NB4 (cell line): ENCODE measurements around the gene TEAD1.

ENCODE experiments used
- DNase-seq: peaks from one replicate; pipeline ENCODE4 v3.0.0; 2010; ENCODE audit warnings: low read depth
- H3K4me3 ChIP-seq: one replicate; pipeline ENCODE4 v1.5.1; 2011; ENCODE audit warnings: mild to moderate bottlenecking, low read depth, low read length, moderate library complexity
- MYC ChIP-seq: IDR thresholded peaks from 2 replicates; pipeline ENCODE4 v1.6.1; 2011; ENCODE audit warnings: low read depth, low read length
- POLR2A ChIP-seq: IDR thresholded peaks from 2 replicates; pipeline ENCODE4 v1.6.1; 2011; ENCODE audit warnings: mild to moderate bottlenecking; ENCODE audit not compliant: insufficient read length; ENCODE audit errors: extremely low read depth
- TF ChIP-seq, protein P1 (sequence below): IDR thresholded peaks from 2 replicates; pipeline ENCODE4 v1.6.1; 2011; ENCODE audit warnings: low read depth, low read length
- TF ChIP-seq, protein P2 (sequence below): IDR thresholded peaks from one replicate; pipeline ENCODE4 v1.5.1; 2012; ENCODE audit warnings: low read depth, low read length

Gene TEAD1

DNA sequence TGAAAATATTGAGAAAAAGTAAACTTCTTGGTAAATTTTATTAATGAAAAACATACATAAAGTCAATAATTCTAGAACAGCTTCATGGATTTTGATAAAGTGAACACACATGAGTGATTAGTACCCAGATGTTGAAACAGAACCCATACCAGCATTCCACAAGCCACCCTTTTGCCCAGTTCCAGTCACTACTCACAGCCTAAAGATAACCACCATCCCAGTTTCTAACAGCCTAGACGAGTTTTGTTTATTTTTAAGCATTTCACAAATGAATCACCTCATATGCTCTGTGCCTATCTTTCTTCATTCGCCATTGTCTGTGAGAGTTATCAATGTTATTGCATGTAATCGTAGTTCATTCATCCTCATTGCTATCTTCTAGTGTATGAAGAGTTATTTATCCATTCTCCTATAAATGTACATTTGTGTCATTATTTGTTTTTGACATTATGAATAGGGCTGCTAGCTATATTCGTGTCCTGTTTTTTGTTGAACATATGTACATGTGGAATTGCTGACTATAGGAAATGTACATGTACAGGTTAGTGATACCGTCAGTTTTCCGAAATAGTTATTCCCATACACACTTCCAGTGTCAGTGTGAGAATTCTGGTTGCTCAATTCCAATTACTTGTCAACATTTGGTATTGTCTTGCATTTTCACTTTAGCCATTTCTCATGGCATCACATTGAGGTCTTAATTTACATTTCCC, 44.5 kb upstream of the TEAD1 start:
- TF ChIP-seq, protein P1, sequence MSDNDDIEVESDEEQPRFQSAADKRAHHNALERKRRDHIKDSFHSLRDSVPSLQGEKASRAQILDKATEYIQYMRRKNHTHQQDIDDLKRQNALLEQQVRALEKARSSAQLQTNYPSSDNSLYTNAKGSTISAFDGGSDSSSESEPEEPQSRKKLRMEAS: no peak
- TF ChIP-seq MYC (no peak), POLR2A (no peak)
- TF ChIP-seq, protein P2, sequence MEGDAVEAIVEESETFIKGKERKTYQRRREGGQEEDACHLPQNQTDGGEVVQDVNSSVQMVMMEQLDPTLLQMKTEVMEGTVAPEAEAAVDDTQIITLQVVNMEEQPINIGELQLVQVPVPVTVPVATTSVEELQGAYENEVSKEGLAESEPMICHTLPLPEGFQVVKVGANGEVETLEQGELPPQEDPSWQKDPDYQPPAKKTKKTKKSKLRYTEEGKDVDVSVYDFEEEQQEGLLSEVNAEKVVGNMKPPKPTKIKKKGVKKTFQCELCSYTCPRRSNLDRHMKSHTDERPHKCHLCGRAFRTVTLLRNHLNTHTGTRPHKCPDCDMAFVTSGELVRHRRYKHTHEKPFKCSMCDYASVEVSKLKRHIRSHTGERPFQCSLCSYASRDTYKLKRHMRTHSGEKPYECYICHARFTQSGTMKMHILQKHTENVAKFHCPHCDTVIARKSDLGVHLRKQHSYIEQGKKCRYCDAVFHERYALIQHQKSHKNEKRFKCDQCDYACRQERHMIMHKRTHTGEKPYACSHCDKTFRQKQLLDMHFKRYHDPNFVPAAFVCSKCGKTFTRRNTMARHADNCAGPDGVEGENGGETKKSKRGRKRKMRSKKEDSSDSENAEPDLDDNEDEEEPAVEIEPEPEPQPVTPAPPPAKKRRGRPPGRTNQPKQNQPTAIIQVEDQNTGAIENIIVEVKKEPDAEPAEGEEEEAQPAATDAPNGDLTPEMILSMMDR: no peak
- H3K4me3 ChIP-seq: no peak overlapping the region
- DNase-seq: no peak

DNA sequence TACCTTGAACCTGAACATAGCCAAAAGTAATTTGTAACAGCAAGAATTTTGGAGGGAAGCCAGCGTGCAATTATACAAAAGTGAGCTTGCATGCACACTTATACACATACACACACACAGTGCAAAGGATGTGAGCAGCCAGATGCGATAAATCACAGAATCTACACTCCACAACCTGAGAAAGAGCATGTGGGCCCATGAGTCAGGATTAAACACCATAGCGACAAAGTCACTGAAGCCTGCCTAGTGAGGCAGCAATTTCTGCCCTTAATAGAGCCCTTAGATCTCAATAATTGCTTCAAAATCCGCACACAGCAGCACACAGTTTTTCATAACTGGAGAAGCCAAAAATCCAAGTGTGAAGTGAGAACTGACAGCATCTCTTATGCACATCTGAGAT, 42.6 kb upstream of the TEAD1 start:
- DNase-seq: no peak
- TF ChIP-seq, protein P2: no peak
- TF ChIP-seq, protein P1: no peak
- TF ChIP-seq MYC (no peak), POLR2A (no peak)

GRCh38 chr11:12634329-12634728, 39.9 kb upstream of the TEAD1 start:
- TF ChIP-seq, protein P1: no peak
- TF ChIP-seq, protein P2: no peak
- TF ChIP-seq POLR2A: no peak
- TF ChIP-seq MYC: no peak
- DNase-seq: no peak
- H3K4me3 ChIP-seq: no peak overlapping the region

More for the DNA sequence above, 42.6 kb upstream of the TEAD1 start:
- H3K4me3 ChIP-seq: no peak overlapping the region

DNA sequence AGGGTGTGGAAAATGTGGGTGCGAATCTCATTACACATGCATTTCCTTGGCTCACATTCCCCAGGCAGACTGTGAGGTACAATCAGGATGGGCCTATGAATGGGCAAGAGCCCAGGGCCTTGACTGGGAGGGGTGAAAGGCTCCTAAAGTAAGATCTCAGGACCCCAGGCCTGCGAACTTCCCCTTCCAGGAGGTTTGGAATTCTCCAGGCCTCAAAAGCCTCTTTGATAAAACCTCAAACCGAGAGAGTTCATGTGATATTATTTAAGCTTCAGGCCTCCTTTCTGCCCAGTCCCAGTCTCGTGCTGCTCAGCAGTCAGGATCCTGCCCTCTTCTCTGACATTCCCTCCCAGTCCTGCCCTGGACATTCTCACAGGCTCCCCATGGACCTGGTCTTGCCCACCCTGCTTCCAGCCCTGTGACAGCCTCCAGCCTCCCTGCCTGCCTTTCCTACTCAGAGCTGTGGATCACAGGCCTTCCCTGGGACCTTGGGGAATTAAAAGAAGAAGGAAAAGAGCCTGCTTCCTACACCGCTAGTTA, 37.3 kb upstream of the TEAD1 start:
- TF ChIP-seq MYC: no peak
- TF ChIP-seq POLR2A: no peak
- TF ChIP-seq, protein P2: no peak
- TF ChIP-seq, protein P1: no peak
- DNase-seq: no peak
- no peak overlapping the region for H3K4me3 ChIP-seq

DNA sequence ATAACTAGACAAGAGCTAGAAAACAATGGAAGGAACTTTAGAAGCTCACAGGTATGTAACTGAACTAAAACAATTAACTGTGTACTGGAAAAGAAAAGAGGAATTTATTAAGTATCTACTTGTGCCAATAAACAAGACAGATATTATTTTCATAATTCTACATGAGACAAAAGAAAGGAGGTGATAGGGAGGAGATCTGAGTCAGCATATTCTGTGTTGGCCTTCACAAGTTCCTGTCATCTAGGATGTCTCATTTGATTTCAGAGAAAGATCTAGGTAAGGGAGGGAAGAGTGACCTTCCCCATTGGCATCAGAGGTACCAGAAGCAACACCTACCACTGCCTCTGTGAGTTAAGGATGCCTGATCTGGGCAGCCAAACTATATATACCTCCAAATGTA, 34.8 kb upstream of the TEAD1 start:
- H3K4me3 ChIP-seq: no peak overlapping the region
- DNase-seq: no peak
- TF ChIP-seq POLR2A: no peak
- TF ChIP-seq, protein P1: no peak

DNA sequence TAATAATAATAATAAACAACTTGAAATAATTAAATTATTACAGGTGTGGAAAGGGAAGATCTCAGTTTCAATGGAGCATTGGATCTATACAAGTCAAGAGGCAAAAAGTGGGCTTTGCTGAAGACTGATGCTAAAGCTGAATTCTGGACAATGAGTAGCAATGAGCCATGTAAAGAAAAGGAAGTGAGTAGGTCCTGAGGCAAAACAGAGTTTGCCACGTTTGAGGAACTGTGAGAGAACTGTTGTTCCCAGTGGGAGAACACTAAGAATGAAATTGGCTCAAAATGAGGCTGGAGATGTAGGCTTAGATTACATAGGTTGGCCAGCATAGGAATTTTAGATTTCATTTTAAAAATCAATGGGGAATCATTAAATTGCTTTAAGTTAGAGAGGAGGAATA, 33.9 kb upstream of the TEAD1 start:
- no peak for TF ChIP-seq POLR2A
- TF ChIP-seq, protein P1: no peak
- TF ChIP-seq, protein P2: no peak
- DNase-seq: no peak

More for the DNA sequence above, 33.9 kb upstream of the TEAD1 start:
- H3K4me3 ChIP-seq: no peak overlapping the region
